HG03139 (cell line): ENCODE data around the gene PTPRG.
"Not testable (repeated sequence)": the region's sequence is repeated elsewhere in the genome, so short reads cannot be mapped to it uniquely, and the experiment has no call there.

Source experiments
- ATAC-seq: cut with Tn5 transposase; IDR thresholded peaks from one replicate; pipeline ENCODE4 v1.9.1; 2021; ENCODE audit not compliant: unreplicated experiment

Gene PTPRG

DNA sequence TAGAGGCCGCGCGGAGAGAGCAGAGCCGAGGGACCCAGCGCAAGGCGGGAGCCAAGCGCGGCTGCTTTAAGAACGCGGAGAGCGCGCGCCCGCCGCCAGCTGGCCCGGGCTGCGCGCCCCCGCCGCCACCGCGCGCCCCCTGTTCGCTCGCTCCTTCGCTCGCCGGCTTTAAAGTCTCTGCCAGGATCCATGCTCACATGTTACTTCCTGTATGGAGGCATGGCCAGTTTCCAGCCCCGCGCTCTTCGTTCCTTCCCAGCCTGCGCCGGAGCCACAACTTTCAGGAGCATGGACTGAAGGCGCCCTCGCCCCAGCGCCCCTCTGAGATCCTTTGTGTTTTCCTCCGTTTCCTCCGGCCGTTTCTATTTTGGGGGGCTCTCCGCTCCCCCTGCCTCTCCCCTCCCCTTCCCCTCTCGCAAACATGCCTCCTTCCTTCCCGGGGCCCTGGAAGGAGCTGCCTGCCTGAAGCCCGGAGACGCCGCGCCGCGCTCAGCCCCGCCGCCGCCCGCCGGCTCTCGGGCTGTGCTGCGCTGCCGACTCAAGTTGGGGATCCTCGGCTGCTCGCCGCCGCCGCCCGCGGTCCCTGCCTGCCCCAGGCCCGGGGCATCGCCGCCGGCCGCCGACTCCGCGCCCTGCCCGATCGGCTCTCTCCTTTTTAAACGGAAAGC is at the start of gene PTPRG:
TSS of gene PTPRG (plus strand) at position 198 of the 668 bp plus-strand sequence. CDS start 717 bp downstream, outside the sequence.
- ATAC-seq: peak; percentile 39

DNA sequence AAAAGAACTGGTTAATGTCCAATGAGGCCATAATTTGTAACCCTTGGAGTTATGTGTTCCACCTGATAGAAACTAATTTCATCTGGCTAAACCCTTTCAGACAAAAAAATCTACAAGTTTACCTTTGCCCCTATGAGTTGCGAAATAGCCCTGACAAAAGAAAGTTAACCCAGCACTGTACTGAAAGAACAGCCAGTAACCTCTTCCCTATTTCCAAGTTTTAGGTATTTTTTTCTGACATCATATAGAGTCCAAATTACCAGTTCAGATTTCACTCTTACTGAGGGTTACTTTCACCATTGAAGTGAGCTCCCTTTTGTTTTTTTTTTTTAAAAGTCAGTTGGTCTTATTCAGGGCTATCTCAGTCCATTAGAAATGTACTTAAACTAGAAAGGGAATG is 42.8 kb upstream of the PTPRG start:
- no peak for ATAC-seq

GRCh38 chr3:61520966-61521628 is 40.3 kb upstream of the PTPRG start:
- ATAC-seq: peak; percentile 93

GRCh38 chr3:61522060-61522459 is 39.3 kb upstream of the PTPRG start:
- no peak for ATAC-seq

GRCh38 chr3:61522626-61523025 is 38.7 kb upstream of the PTPRG start:
- ATAC-seq: no peak

GRCh38 chr3:61524933-61525332 is 36.4 kb upstream of the PTPRG start:
- no peak for ATAC-seq

DNA sequence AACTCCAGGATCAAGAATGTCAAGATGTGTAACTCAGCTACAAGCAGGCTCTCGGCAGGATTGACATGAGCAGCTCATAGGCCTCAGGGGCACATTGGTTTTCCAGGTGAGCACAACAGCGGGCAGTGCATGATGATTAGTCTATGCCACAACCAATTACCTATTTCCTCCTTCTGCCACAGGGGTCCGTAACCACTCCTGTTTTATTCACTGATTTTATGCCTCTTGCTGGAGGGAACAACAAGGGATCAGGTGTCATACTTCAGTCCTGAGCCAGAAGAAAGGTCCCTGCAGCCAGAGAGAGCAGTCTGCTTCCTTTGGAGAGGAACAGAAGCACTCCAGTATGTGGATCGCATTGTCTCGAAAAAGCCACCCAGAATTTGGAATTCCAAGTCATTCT is 35.1 kb upstream of the PTPRG start:
- no peak for ATAC-seq

DNA sequence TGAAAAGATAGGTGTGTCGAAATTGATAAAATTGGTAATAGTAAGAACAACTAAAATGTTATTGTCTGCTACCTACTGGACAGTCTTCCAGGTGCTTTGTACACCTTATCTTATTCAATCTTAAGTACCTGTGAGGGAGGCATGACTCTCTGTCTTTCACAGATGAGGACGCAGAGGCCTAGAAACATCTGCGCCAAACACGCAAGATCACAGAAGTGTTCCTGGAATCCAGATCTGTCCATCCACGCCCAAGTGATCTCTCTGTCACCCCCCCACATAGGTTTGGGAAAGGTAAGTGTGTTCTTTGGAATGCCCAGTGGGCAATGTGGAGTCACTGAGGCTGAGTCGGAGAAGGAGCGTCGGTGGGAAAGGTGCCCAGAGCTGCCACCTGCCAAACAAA is 34.4 kb upstream of the PTPRG start:
- no peak for ATAC-seq

DNA sequence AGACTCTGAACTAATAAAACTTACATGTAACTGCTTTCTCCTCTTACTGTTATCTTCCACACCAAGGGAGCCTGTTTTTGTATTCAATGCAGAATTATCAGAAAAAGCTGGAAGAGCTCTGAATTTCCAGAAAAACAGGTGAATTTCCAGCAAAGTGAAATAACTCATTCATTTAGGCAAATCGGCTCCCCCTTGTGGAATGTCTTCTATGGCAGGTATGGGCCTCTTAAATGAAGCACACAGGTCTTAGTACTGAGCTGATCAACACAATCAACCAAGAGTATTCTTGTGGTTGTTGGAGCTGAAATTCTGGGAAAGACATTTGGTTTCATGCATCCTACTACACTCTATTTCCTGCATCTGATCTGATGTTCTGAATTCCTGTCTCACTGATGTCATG is 31.0 kb upstream of the PTPRG start:
- no peak for ATAC-seq

DNA sequence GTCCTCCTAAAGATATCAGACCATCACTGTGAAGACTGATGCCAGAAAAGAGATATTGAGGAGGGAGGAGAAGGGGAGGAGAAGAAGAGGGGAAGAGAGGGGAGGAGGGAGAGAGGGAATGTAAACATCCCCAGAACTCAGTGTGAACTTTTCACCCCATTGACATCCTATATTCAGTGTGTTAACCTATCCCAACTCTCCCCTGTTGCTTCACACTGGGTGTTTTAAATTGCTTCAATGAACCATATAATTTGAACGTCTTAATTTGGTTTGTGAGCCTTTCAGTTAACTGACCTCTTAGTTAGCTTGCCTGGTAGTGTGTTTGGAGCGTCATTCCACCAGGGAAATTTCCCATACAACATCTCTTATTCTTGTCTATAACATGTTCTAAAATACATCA is 29.8 kb upstream of the PTPRG start:
- ATAC-seq: no peak

GRCh38 chr3:61532739-61533500 is 28.5 kb upstream of the PTPRG start:
- no peak for ATAC-seq

DNA sequence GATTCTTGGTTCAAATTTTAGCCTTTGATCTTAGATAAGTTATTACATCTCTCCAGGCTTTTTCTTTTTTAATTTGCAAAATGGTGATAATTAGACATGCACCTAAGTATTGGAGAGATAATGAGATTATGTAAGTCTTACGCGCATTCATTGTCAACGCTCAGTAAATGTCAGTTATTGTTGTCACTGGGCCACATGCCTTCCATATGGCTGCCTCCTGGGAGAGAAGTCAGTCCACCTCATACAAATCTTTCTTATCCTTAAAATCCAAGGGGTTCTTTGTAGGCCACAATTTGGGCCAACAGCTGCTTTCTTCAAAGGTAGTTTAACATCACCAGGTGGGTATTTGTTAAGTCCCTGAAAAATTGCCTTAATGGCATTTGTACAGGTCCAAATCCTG is 25.5 kb upstream of the PTPRG start:
- ATAC-seq: no peak

GRCh38 chr3:61537366-61537765 is 24.0 kb upstream of the PTPRG start:
- no peak for ATAC-seq

DNA sequence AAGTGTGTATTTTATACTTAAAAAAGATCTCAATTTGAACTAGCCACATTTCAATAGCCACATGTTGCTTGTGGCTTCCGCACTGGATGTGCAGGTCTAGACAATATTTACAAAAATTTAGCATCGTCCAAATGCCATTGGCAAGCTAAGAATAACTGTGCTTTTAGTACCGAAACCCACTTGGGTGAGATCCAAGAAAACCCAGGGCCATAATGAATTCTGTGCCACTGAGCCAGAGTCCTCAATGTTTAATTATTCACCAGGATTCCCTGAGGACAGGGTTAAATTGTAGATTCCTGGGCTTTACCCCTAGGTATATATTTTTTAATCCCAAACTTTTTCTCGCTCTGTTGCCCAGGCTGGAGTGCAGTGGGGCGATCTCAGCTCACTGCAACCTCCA is 22.9 kb upstream of the PTPRG start:
- ATAC-seq: no peak

DNA sequence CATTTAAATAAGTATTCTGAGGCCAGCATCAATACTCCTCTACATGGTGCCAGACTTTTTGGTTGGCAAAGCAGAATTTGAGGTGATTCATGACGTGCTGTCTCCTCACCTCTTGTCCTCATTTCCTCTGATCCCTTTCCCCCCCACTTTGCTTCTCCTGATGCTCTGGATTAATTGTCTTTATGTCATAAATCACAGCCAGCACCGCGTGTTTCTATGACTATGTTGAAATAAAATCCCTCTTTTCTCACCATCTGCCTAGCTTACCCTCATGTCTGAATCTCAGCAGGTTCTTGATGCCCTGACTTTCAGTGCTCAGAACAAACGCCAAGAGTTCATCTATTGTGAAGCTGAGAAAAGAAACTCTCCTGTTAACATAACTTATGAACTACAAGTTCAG is 19.7 kb upstream of the PTPRG start:
- ATAC-seq: no peak

DNA sequence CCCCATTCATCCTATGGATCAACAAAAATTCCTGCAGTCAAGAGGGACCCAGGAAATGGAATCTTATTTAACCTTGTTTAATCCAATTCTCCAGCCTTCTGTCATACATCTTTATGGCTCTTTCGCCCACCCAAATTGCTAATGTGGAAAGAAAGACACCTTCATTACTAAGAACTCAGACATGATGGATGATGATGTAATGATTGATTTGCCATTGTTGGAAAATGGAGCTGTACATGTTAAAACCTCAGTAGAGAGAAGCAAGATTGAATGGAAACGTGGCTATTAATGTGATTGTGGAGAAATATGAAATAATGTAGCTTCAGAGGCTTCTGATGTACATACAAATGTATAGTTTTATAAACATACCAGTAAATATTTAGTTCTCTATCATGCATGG is 15.7 kb upstream of the PTPRG start:
- ATAC-seq: no peak

DNA sequence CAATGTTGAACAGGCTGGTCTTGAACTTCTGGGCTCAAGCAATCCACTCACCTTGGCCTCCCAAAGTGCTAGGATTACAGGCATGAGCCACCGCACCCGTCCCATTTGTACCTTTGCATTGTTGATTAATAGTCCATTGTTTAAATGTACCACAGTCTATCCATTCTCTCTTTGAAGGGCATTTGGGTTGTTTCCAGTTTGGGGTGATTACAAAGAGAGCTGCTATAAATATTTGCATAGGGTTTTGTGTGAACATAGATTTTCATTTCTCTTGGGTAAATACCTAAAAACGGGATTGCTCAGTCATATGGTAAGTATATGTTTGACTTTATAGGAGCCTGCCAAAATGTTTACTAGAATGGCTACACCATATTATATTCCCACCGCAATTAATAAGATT is 13.7 kb upstream of the PTPRG start:
- ATAC-seq: no peak

GRCh38 chr3:61552704-61553103 is 8.7 kb upstream of the PTPRG start:
- not testable (repeated sequence) for ATAC-seq

- no peak for ATAC-seq
Observed at GRCh38 chr3:61559136-61559731, 2.1 kb upstream of the PTPRG start.

- ATAC-seq: peak; percentile 45
Observed at GRCh38 chr3:61560517-61561373, 626 bp upstream of the PTPRG start.
